Lower leg skin (tissue), 3 donors: Measurements from ENCODE around the gene CYB561A3.

Source experiments
- POLR2A ChIP-seq, 2 donors: fragments of 450-650 bp; IDR thresholded peaks; one replicate each; pipeline ENCODE4 v1.6.1; 2016 to 2017; ENCODE audit warnings: antibody characterized with exemption in 2 of 2, mild to moderate bottlenecking in 1 of 2, moderate library complexity in 1 of 2
- TF ChIP-seq, protein P1 (sequence below), 3 donors: fragments of 450-650 bp; IDR thresholded peaks; one replicate each; pipeline ENCODE4 v1.5.1; 2016; ENCODE audit warnings: antibody characterized with exemption in 3 of 3, mild to moderate bottlenecking in 3 of 3, moderate library complexity in 2 of 3

DNA sequence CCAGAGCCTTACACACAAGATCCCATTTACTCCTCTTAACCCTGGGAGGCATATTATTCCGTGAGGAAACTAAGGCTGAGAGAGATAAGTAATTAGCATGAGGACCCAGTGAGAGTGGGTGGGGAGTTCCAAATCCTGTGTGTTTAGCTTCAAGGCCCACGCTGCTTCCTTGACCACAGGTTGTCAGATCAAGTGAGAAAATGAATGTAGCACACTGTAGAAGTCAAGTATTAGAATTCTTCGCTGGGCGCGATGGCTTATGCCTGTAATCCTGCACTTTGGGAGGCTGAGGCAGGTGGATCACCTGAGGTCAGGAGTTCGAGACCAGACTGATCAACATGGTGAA is 3.8 kb downstream of the CYB561A3 start:
- TF ChIP-seq, protein P1, sequence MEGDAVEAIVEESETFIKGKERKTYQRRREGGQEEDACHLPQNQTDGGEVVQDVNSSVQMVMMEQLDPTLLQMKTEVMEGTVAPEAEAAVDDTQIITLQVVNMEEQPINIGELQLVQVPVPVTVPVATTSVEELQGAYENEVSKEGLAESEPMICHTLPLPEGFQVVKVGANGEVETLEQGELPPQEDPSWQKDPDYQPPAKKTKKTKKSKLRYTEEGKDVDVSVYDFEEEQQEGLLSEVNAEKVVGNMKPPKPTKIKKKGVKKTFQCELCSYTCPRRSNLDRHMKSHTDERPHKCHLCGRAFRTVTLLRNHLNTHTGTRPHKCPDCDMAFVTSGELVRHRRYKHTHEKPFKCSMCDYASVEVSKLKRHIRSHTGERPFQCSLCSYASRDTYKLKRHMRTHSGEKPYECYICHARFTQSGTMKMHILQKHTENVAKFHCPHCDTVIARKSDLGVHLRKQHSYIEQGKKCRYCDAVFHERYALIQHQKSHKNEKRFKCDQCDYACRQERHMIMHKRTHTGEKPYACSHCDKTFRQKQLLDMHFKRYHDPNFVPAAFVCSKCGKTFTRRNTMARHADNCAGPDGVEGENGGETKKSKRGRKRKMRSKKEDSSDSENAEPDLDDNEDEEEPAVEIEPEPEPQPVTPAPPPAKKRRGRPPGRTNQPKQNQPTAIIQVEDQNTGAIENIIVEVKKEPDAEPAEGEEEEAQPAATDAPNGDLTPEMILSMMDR (IDR thresholded peaks at IDR 0.05) = no peak
- TF ChIP-seq POLR2A (IDR thresholded peaks at IDR 0.05) = no peak
